ENCODE results near the gene CDC42EP5. TPM values are rescaled to one million over a fixed set of nuclear protein-coding genes. Genes with fewer than 3 reads are reported as not detected.

CDC42EP5 gene
- total RNA-seq, 1 experiment from 2014 or later, result 25.1 TPM

- Histone ChIP-seq H3K4me1 (replicated peaks; ENCODE audit: insufficient read depth) (no peaks in the 10 kb centered on the region), H3K27ac (no peak overlapping the region), H3K27me3 (ENCODE audit: insufficient read depth, low read depth) (peaks cover 65% of the 10 kb centered on the region), H3K9me3 (ENCODE audit: insufficient read depth, low read depth) (no peaks in the 10 kb centered on the region), H3K9me2 (ENCODE audit: insufficient read depth) (no peaks in the 10 kb centered on the region), H3F3A (ENCODE audit: insufficient read depth, low read depth) (peaks cover 8% of the 10 kb centered on the region; the same call in 1 of the 2 replicates), H2AFZ (no peak overlapping the region), H3K4me2 (no peak overlapping the region), H3K36me3 (ENCODE audit: low read depth) (no peaks in the 10 kb centered on the region), H3K79me2 (ENCODE audit: low read depth) (no peaks in the 10 kb centered on the region), H3K4me3 (no peak overlapping the region), H4K20me1 (ENCODE audit: insufficient read depth) (no peaks in the 10 kb centered on the region)
- BruUV-seq (replicated peaks), result no TSS peak
- DNase-seq, result no peak
- no peak for TF ChIP-seq EZH2 (IDR thresholded peaks at IDR 0.05; ENCODE audit: low read depth)
- TF ChIP-seq CTCF (conservative IDR thresholded peaks at IDR 0.05), result no peak
- intact Hi-C loops (cut with micrococcal nuclease; ENCODE audit: unreplicated experiment), result no loop called here
- ChIA-PET POLR2A (ENCODE audit: unreplicated experiment) (no interaction called here), CTCF (interaction anchor here (0.5 kb wide), 1 partner anchor 740 kb away, joined by 4 read pairs; no protein-coding TSS in a partner anchor)
Observed at GRCh38 chr19:54418930-54419800, 53.9 kb downstream of the CDC42EP5 start.

- CTCF ChIA-PET, result interaction anchor here (0.5 to 0.6 kb wide), 2 partner anchors 25 to 741 kb away, joined by 4 to 5 read pairs; no protein-coding TSS in a partner anchor
- no peak overlapping the region for H3K27ac ChIP-seq
- H3K27me3 ChIP-seq (ENCODE audit: insufficient read depth, low read depth), result peaks cover 60% of the 10 kb centered on the region
- POLR2A ChIA-PET (ENCODE audit: unreplicated experiment), result no interaction called here
- no peaks in the 10 kb centered on the region for H3K36me3 ChIP-seq (ENCODE audit: low read depth)
- no peak overlapping the region for H3K4me3 ChIP-seq
- DNase-seq, result no peak
- H4K20me1 ChIP-seq (ENCODE audit: insufficient read depth), result no peaks in the 10 kb centered on the region
- H2AFZ ChIP-seq, result no peak overlapping the region
- no TSS peak for BruUV-seq (replicated peaks)
- no peaks in the 10 kb centered on the region for H3K79me2 ChIP-seq (ENCODE audit: low read depth)
- H3K9me2 ChIP-seq (ENCODE audit: insufficient read depth), result no peaks in the 10 kb centered on the region
- intact Hi-C loops (cut with micrococcal nuclease; ENCODE audit: unreplicated experiment), result no loop called here
- H3F3A ChIP-seq (ENCODE audit: insufficient read depth, low read depth), result peaks cover 8% of the 10 kb centered on the region; the same call in 1 of the 2 replicates
- H3K4me1 ChIP-seq (replicated peaks; ENCODE audit: insufficient read depth), result no peaks in the 10 kb centered on the region
- no peak for TF ChIP-seq EZH2 (IDR thresholded peaks at IDR 0.05; ENCODE audit: low read depth)
- no peak for TF ChIP-seq CTCF (conservative IDR thresholded peaks at IDR 0.05)
- H3K4me2 ChIP-seq, result no peak overlapping the region
- no peaks in the 10 kb centered on the region for H3K9me3 ChIP-seq (ENCODE audit: insufficient read depth, low read depth)
Observed at GRCh38 chr19:54418030-54418929, 54.8 kb downstream of the CDC42EP5 start.

- no peaks in the 10 kb centered on the region for H3K9me2 ChIP-seq (ENCODE audit: insufficient read depth)
- no peak overlapping the region for H2AFZ ChIP-seq
- peaks cover 55% of the 10 kb centered on the region for H3K27me3 ChIP-seq (ENCODE audit: insufficient read depth, low read depth)
- POLR2A ChIA-PET (ENCODE audit: unreplicated experiment), result no interaction called here
- no peak for DNase-seq
- CTCF ChIA-PET, result no interaction called here
- BruUV-seq (replicated peaks), result no TSS peak
- no peaks in the 10 kb centered on the region for H3K79me2 ChIP-seq (ENCODE audit: low read depth)
- TF ChIP-seq CTCF (conservative IDR thresholded peaks at IDR 0.05) (no peak), EZH2 (IDR thresholded peaks at IDR 0.05; ENCODE audit: low read depth) (no peak)
- no peak overlapping the region for H3K27ac ChIP-seq
- no peaks in the 10 kb centered on the region for H4K20me1 ChIP-seq (ENCODE audit: insufficient read depth)
- H3K4me2 ChIP-seq, result no peak overlapping the region
- H3K4me1 ChIP-seq (replicated peaks; ENCODE audit: insufficient read depth), result no peaks in the 10 kb centered on the region
- peaks cover 8% of the 10 kb centered on the region; the same call in 1 of the 2 replicates for H3F3A ChIP-seq (ENCODE audit: insufficient read depth, low read depth)
- H3K4me3 ChIP-seq, result no peak overlapping the region
- H3K36me3 ChIP-seq (ENCODE audit: low read depth), result no peaks in the 10 kb centered on the region
- intact Hi-C loops (cut with micrococcal nuclease; ENCODE audit: unreplicated experiment), result no loop called here
- no peaks in the 10 kb centered on the region for H3K9me3 ChIP-seq (ENCODE audit: insufficient read depth, low read depth)
Observed at GRCh38 chr19:54416695-54417491, 56.2 kb downstream of the CDC42EP5 start.

Measured in PC-9 (cell line).